ENCODE measurements around the gene ARID3B.
"Not testable (repeated sequence)": the region's sequence is repeated elsewhere in the genome, so short reads cannot be mapped to it uniquely, and the experiment has no call there.

ARID3B gene

GRCh38 chr15:74540761-74541493 is at the start of gene ARID3B:
Gene ARID3B, plus strand, starts transcription at chr15:74541220. Its CDS starts 2,717 bp downstream, at chr15:74543937.
- peak; percentile 87 for DNase-seq (ENCODE audit: low read depth)

GRCh38 chr15:74496648-74497047 is 44.4 kb upstream of the ARID3B start:
- no peak for DNase-seq (ENCODE audit: low read depth)

- no peak for DNase-seq (ENCODE audit: low read depth)
Measured at GRCh38 chr15:74497584-74497983, 43.4 kb upstream of the ARID3B start.

- no peak for DNase-seq (ENCODE audit: low read depth)
Measured at GRCh38 chr15:74499366-74499765, 41.7 kb upstream of the ARID3B start.

- DNase-seq (ENCODE audit: low read depth): no peak
Measured at GRCh38 chr15:74500401-74500800, 40.6 kb upstream of the ARID3B start.

GRCh38 chr15:74502301-74502700 is 38.7 kb upstream of the ARID3B start:
- no peak for DNase-seq (ENCODE audit: low read depth)

GRCh38 chr15:74504418-74504817 is 36.6 kb upstream of the ARID3B start:
- no peak for DNase-seq (ENCODE audit: low read depth)

- no peak for DNase-seq (ENCODE audit: low read depth)
Measured at GRCh38 chr15:74504836-74505235, 36.2 kb upstream of the ARID3B start.

- no peak for DNase-seq (ENCODE audit: low read depth)
Measured at GRCh38 chr15:74505837-74506514, 35.0 kb upstream of the ARID3B start.

- no peak for DNase-seq (ENCODE audit: low read depth)
Measured at GRCh38 chr15:74506515-74506840, 34.5 kb upstream of the ARID3B start.

GRCh38 chr15:74511583-74511982 is 29.4 kb upstream of the ARID3B start:
- no peak for DNase-seq (ENCODE audit: low read depth)

- not testable (repeated sequence) for DNase-seq (ENCODE audit: low read depth)
Measured at GRCh38 chr15:74514059-74514458, 27.0 kb upstream of the ARID3B start.

GRCh38 chr15:74517096-74517495 is 23.9 kb upstream of the ARID3B start:
- DNase-seq (ENCODE audit: low read depth): no peak

- DNase-seq (ENCODE audit: low read depth): no peak
Measured at GRCh38 chr15:74519311-74519710, 21.7 kb upstream of the ARID3B start.

GRCh38 chr15:74520407-74520806 is 20.6 kb upstream of the ARID3B start:
- DNase-seq (ENCODE audit: low read depth): no peak

- no peak for DNase-seq (ENCODE audit: low read depth)
Measured at GRCh38 chr15:74523982-74524381, 17.0 kb upstream of the ARID3B start.

GRCh38 chr15:74525309-74525708 is 15.7 kb upstream of the ARID3B start:
- DNase-seq (ENCODE audit: low read depth): no peak

- DNase-seq (ENCODE audit: low read depth): no peak
Measured at GRCh38 chr15:74525945-74526344, 15.1 kb upstream of the ARID3B start.

- DNase-seq (ENCODE audit: low read depth): no peak
Measured at GRCh38 chr15:74528876-74529275, 12.1 kb upstream of the ARID3B start.

GRCh38 chr15:74529921-74530320 is 11.1 kb upstream of the ARID3B start:
- DNase-seq (ENCODE audit: low read depth): no peak

- no peak for DNase-seq (ENCODE audit: low read depth)
Measured at GRCh38 chr15:74530771-74531143, 10.3 kb upstream of the ARID3B start.

GRCh38 chr15:74531144-74531811 is 9.7 kb upstream of the ARID3B start:
- no peak for DNase-seq (ENCODE audit: low read depth)

GRCh38 chr15:74535388-74536084 is 5.5 kb upstream of the ARID3B start:
- DNase-seq (ENCODE audit: low read depth): no peak

All from stimulated activated CD8-positive, alpha-beta memory T cell treated with anti-CD3 and anti-CD28 coated beads, Interleukin-15, amount 100 ng/mL, for 24 hours (primary cell).